NCI-H2227 treated with DMSO at 0.1 percent for 48 hours (cell line): ENCODE data around the gene IQCC.

Experiments
- DNase-seq: peaks from one replicate; lab custom pipeline; 2025; lab: John Stamatoyannopoulos, UW

Gene IQCC

DNA sequence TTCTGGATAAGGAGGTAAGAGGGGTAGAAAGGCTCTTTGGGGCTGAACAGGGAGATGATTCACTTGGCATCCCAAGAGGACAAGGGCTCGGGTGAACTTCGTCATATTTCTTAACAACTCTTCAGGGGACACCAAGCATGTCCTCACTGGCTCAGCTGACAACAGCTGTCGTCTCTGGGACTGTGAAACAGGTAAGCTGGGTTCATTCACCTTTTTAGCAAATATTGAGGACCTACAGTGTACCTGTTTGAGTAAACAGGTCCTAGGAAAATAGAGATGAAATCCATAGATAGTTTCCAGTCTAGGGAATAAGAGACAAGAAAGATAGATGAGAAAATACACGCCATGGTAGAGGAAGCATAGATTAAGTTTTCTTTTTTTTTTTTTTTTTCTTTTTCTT is 18.8 kb downstream of the IQCC start:
- no peak for DNase-seq

DNA sequence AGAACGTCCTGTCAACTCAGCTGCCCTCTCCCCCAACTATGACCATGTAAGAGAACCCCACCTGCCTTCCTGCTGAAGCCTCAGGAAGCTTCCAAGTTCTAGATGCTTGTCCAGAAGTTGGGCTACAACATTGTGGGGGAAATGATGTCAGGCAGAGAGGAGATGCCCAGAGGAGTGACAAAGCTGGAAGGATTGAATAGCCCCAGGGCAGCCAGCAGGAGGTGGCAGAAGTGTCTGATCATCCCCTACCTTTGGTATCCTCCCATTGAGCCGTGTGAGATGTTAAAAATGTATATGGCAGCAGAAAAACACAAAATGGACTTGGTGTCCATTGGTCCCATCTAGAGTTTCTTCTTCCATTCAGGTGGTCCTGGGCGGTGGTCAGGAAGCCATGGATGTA is 23.3 kb downstream of the IQCC start:
- no peak for DNase-seq

DNA sequence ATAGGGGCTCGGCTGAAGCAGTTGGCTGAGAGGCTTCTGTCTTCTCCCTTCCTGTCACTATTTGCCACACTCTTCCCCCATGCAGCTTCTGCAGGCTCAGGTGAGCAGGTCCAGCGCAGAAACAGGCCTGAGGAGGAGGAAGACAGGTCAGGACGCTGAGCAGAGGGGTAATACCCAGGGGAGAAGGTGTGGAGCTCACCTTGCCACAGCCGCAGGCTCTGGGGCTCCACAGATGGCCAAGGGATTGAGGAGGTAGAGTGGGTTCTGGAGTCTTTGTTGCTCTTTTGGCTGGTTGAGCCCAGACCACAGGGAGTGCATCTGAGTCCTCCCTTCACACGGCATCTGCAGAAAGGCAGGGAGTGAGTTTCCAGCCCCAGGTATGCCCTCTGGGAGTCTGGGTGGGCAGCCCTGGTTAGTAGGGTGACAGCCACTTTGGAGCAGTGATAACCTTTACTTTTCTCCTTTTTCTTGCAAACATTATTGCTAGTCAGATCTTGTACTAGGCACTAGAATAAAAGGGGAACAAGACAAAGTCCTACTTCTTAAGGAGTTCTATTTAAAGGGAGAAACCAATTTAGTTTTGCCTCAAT is 26.5 kb downstream of the IQCC start:
- DNase-seq: no peak

GRCh38 chr1:32232558-32233304 is 27.3 kb downstream of the IQCC start:
- DNase-seq: peak; percentile 35

DNA sequence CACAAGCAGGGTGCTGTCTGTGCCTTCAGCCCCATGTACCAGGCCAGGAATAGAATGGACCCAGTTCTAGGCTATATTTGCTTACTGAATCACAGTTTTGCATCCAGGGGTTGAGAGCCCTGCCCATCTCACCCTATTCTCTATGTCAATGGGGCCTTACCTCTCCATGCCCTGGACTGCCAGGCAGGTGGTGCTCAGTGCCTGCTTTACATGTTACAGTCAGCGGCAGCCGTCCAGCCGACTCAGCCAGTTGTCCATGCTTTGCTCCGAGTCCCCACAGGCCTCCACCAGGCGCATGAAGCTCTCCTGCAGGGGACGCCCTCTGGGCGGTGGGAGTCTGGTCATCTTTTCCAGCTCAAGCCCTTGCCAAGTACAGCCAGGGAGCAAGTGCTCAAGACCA is 29.3 kb downstream of the IQCC start:
- no peak for DNase-seq

DNA sequence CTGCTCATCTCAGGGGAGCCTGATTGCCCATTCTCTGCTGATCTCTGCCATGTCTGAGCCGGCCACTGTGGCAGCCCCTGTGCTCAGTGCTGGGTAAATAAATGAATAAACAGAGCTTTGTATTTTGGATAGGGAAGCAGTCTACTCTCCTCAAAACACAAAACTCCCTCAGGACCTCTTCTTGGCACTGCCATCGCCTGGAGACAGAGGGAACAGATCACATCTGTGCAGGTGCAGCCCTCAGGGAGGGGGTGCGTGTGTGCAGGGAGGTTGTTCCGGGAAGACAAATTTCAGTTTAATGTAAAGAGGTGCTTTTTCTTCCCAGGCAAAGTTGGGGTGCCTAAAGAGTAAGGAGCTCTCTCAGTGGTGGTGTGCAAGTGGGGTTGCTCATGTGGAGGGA is 33.9 kb downstream of the IQCC start:
- no peak for DNase-seq

DNA sequence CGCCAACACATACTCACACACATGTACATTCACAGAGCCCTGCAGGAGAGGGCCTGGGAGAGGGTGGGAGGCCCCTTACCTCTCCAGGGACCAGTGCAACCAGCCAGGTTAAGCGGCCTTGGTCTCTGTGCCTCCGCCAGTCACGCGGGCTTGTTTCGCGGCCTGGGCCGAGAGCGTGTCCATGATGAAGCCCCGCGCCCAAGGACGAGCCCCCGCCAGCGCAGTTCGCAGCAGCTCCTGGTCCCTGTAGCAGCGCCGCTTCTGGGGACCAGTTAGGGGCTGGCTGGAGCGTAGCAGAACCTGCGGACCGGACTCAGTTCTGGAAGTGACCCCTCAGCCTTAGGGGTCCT is 34.3 kb downstream of the IQCC start:
- DNase-seq: no peak

DNA sequence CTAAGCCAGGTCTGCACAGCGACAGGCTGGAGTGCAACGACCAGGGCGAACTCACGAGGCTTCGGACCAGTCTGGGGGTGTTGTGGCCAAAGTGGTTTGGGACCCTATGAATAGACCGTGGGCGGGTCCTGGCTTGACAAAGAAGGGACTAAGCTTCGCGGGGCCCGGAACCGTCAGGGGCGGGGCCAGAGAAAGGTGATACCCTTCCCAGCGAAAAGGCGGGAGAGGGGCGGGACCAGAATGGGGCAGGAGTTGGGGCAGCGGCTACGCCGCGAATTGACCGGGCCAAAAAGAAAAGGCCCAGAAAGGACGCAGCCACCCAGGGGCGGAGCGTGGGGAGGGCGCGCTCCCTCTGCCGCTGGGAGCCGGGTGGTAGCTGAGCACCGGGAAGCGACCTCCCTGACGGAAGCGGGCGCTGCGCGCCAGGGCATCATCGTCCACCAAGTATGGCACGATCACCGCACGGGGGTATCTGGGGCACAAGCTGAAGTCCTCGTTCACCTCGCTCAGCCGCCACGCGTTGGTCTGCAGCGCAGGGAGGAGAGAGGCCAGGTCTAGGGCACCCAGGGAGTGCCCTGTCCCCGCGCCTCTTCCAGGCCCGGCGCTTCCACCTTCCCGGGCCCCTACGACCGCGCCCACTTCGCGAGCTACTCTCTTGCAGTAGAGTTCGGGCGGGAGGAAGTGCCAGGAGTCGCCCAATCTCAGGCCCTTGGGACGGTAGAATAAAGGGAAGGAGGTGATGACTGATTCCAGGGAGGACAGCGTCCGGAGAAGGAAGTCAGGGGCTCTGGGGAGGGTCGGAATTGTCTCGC is 34.9 kb downstream of the IQCC start:
- no peak for DNase-seq

GRCh38 chr1:32241001-32241763 is 35.7 kb downstream of the IQCC start:
- no peak for DNase-seq

DNA sequence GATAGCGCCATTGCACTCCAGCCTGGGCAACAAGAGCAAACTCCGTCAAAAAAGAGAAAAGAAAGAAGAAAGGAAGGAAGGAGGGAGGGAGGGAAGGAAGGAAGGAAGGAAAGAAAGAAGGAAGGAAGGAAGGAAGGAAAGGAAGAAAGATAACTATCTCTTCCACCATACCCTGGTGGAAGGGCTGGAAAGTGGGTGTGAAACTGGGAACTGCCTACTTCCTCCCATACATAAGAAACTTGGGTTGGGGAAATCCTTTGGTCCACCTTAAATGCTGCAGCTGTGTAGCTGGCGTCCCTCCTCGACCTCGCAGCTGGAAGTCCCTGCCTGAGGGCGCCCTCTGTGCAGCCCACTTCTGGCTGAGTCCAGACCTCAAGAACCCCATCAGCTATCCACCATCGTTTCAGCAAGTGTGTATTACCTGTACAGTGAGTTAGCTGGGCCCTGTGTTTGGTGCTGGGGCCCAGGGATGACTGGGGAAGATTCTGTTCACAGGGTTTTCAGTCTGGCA is 36.9 kb downstream of the IQCC start:
- no peak for DNase-seq

DNA sequence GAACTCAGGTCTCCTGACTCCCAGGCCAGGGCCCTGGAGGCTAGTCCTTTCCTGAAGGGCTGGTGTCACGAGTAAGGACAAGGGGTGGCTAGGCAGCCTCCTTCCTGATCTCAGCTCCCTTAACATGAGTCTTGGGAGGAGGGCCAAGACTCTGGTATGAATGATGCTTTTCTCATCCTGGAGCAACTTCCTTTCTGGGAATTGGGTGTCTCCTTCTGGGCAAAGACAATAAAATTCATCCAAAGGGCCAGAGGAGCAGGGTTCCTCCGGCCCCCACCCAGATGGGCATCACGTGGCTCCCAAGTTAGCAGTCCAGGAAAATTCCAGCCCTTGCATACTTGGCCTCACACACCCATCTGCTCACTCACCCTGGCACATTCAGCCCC is 41.4 kb downstream of the IQCC start, which contains the start of gene FAM167B:
TSS of gene FAM167B (plus strand) at position 335 of the 386 bp plus-strand sequence. CDS start 200 bp downstream, outside the sequence.
- DNase-seq: no peak

GRCh38 chr1:32247452-32247851 is 42.0 kb downstream of the IQCC start:
- DNase-seq: no peak

DNA sequence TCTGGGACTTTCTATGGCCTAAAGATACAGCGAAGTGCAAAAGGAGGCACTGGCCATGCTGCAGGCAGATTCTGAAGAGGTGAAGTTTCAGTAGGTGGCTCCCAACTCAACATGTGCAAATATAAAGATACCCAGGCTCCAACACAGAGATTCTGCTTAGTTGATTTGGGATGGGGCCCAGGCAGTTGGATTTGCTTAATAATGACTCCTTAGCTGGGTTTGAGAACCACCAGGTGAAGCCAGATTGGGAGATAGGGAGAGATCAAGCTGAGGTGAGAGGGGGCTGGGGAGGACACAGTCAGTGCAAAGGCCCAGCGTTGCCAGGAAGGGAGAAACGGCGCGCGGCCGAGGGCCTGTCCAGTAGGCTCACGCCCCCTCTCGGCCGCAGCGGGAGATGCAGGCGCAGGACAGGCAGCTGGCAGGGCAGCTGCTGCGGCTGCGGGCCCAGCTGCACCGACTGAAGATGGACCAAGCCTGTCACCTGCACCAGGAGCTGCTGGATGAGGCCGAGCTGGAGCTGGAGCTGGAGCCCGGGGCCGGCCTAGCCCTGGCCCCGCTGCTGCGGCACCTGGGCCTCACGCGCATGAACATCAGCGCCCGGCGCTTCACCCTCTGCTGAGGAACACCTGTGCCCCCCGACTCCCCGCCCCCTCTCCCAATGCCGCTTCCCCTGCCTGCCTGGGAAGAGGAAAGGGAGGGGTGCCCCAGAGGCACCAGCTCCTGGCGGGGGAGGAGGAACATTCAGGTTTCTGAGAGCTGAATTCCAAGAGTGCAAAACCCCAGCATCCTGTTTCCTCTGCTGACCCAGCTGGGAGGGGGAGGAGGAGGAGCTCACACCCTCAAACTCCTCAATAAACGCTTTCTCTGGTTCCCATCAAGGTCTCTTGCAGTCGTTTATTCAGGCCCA is 42.8 kb downstream of the IQCC start:
- DNase-seq: peak; percentile 47

DNA sequence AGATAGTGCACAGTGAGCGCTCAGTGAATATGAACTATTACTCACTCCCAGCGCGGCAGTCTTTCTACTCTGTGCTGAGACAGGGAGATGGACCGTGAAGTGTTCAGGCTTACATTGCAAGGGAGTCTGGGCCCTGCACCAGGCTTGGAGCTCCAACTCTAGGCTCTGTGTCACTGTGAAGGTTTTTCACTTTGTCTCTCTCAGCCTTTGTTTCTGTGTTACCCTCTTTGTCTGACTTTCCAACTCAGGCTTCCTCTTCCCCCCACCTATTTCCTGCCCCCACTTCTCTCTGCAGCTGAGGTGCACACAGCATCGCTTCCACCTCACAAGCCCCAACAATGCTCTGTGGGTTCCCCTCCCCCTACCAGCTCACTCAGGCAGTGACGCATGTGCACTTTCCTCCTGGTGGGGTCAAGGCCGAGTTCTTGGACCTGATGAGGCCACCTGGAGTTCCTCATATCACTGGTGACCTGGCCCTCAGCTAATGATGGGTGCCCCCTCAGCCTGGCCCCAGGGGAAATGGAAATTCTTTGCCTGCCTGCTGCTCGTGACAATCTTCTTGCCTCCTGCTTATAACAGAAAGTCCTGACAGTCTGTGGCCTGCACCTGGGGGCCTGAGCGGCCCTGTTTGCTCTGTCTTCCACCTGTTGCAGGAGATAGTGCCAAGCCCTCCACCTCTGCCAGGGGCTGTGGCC is 44.5 kb downstream of the IQCC start:
- no peak for DNase-seq

DNA sequence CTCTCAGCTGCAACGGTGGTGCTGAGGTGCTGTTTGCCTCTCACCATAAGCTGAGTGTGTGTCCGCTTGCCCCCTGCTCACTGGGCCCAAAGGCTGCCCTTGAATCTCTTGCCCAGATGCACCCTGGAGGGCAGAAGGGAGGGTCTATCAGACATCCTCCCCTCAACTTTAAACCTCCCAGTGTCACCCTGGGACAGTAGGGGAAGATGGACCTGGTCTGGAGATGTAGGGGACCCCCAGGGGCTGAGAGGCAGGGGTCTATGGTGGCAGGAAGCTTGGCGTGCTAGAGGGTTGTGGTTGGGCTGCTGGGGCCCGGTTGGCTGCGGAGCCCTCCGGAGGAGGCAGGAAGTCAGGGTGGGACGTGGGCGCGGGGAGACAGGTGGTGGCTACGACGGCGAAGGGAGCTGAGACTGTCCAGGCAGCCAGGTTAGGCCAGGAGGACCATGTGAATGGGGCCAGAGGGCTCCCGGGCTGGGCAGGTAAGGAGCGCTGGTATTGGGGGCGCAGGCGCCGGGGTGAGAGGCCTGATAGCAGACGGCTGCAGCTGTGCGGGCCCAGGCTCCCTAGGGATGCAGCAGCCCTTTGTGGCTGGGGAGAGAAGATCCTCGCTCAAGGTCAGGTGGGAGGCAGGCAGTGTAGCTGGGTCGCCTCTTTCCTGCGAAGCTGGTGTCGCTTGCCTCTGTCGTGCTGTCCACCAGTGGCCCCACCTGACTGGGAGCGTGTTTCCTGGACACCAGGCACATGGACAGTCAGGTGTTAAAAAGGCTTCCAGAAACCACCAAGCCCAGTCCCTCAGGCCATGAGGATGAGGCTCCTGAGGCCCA is 45.6 kb downstream of the IQCC start, which contains the start of gene LCK:
TSS of gene LCK (plus strand) at position 373 of the 824 bp plus-strand sequence. CDS start 23,065 bp downstream, outside the sequence.
- no peak for DNase-seq

GRCh38 chr1:32255072-32256071 is 49.9 kb downstream of the IQCC start:
- DNase-seq: no peak

DNA sequence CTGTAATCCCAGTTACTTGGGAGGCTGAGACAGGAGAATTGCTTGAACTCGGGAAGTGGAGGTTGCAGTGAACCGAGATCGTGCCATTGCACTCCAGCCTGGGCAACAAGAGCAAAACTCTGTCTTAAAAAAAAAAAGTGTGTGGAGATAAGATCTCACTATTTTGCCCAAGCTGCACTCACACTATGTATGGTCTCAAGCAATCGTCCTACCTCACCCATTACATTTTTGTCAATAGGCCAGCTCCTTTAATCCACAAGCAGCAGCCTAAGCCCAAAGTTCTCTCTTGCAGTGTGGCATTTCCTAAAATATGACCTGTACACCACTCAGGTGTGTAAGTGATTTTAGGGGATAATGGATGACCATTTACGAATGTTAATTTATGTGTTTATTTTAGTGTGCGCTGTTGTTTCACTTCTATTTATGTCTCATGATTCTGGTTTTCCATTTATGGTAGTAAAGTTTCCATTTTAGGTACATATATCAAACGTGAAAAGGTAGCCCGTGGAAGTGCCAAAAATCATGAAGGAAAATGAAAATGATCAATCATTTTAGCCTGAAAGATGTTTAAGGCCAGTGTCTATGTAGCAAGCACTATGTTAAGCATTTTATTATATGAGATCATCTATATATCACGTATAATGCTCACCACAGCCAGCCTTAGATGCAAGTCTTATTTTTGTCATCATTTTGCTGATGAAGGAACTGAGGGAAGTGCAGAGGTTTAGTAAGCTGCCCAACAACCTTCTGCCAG is 51.2 kb downstream of the IQCC start:
- DNase-seq: no peak

DNA sequence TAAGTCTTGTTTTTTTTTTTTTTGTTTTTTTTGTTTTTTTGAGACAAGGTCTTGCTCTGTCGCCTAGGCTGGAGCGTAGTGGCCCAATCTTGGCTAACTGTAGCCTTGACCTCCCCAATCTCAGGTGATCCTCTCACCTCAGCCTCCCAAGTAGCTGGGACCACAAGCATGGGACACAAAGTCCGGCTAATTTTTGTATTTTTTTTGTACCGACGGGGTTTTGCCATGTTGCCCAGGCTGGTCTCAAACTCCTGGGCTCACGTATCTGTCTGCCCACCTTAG is 51.7 kb downstream of the IQCC start:
- DNase-seq: no peak
